Upper lobe of left lung (tissue), 6 donors: ENCODE results near the gene STON2. TPM values are rescaled to one million over a fixed set of nuclear protein-coding genes. Genes with fewer than 3 reads are reported as not detected.

Experiments used
- ATAC-seq, 2 donors: fragments of 200-7000 bp; cut with Tn5 transposase; one replicate each; pipeline ENCODE4 v1.9.1; 2022; ENCODE audit warnings: mild to moderate bottlenecking in 2 of 2, moderate library complexity in 2 of 2; ENCODE audit not compliant: low FRiP score in 2 of 2
- DNase-seq, 2 donors: peaks; one replicate each; pipeline ENCODE4 v3.0.0-alpha.2; 2019 to 2020
- H3K27ac ChIP-seq, 4 donors: fragments of 200-600 bp; sonication (generic); one replicate each; pipeline ENCODE4 v1.5.1; 2016 to 2019
- H3K27me3 ChIP-seq, 4 donors: fragments of 200-600 bp; sonication (generic); one replicate each; pipeline ENCODE4 v1.5.1; 2017 to 2019
- H3K36me3 ChIP-seq, 4 donors: fragments of 200-600 bp; sonication (generic); one replicate each; pipeline ENCODE4 v1.5.1; 2016 to 2019
- H3K4me1 ChIP-seq, 4 donors: fragments of 200-600 bp; sonication (generic); one replicate each; pipeline ENCODE4 v1.5.1; 2018 to 2019
- H3K4me3 ChIP-seq, 4 donors: fragments of 200-600 bp; sonication (generic); one replicate each; pipeline ENCODE4 v1.5.1; 2017 to 2019; ENCODE audit warnings: mild to moderate bottlenecking in 2 of 4, moderate library complexity in 1 of 4
- H3K9me3 ChIP-seq, 4 donors: fragments of 200-600 bp; sonication (generic); one replicate each; pipeline ENCODE4 v1.5.1; 2018 to 2019
- CTCF ChIP-seq, 6 experiments: fragments of 450-650 bp in 4 of 6; fragments of 200-600 bp in 2 of 6; sonication (generic) in 2 of 6; IDR thresholded peaks; one replicate each; pipeline ENCODE4 v1.5.1; 2016 to 2019; ENCODE audit warnings: antibody characterized with exemption in 6 of 6
- EP300 ChIP-seq, 4 donors: sonication (generic); formaldehyde crosslinking; IDR thresholded peaks; one replicate each; pipeline ENCODE4 v1.5.1; 2017; ENCODE audit warnings: antibody characterized with exemption in 4 of 4, control low read depth in 2 of 4
- POLR2A ChIP-seq, 4 donors: fragments of 450-650 bp; IDR thresholded peaks; one replicate each; pipeline ENCODE4 v1.5.1; 2016 to 2017; ENCODE audit warnings: antibody characterized with exemption in 4 of 4, mild to moderate bottlenecking in 2 of 4
- POLR2AphosphoS5 ChIP-seq, 2 donors: sonication (generic); formaldehyde crosslinking; IDR thresholded peaks; one replicate each; pipeline ENCODE4 v1.5.1; 2017; ENCODE audit warnings: antibody characterized with exemption in 2 of 2
- WGBS, 2 donors: methylation state at CpG; one replicate each; pipeline ENCODE4 v1.1.5; 2017 to 2018; 5-methylcytosine and 5-hydroxymethylcytosine counted together
- total RNA-seq, 6 donors: library from RNA; depleted of rRNA in 4 of 6; stranded (reverse); fragments of >200 nt in 4 of 6; gene quantifications; one replicate each; pipeline versions ENCODE4 v1.1.0 to v1.2.1, GENCODE V29; 2016 to 2021
- donor health status: DM: no; HTN: no; CAD: no; lungs with moderate emphysema.
- donor health status: DM: no; HTN: yes; CAD: no; lungs with severe emphysema.

The STON2 gene
- total RNA-seq, 6 donors from 2014 or later, result 22.3 to 34.8 (median 26.7) TPM

- Histone ChIP-seq H3K4me1 (peaks cover 0 to 13% (median 8%) of the 10 kb centered on the region in 4 donors), H3K36me3 (no peaks in the 10 kb centered on the region), H3K9me3 (no peaks in the 10 kb centered on the region), H3K4me3 (no peak overlapping the region), H3K27me3 (no peaks in the 10 kb centered on the region), H3K27ac (peak overlapping the region in 3 of 4 donors; percentile 7 to 58 (median 39))
- ATAC-seq (peak in 1 of 2 donors; percentile 35), DNase-seq (no peak)
- TF ChIP-seq EP300 (IDR thresholded peaks at IDR 0.05) (no peak), CTCF (IDR thresholded peaks at IDR 0.05) (no peak), POLR2AphosphoS5 (IDR thresholded peaks at IDR 0.05) (no peak), POLR2A (IDR thresholded peaks at IDR 0.05) (no peak)
- 85 to 88% methylated on average over 8 to 9 of the region's 9 CpGs for WGBS, 2 donors
Measured at GRCh38 chr14:81446279-81447007, 46.3 kb upstream of the STON2 start.

GRCh38 chr14:81441626-81442134, 41.6 kb upstream of the STON2 start:
- DNase-seq (no peak), ATAC-seq (no peak)
- H3K4me1 ChIP-seq, result peaks cover 3 to 5% (median 4%) of the 10 kb centered on the region in 4 donors
- TF ChIP-seq POLR2AphosphoS5 (IDR thresholded peaks at IDR 0.05) (no peak), EP300 (IDR thresholded peaks at IDR 0.05) (no peak), CTCF (IDR thresholded peaks at IDR 0.05) (no peak), POLR2A (IDR thresholded peaks at IDR 0.05) (no peak)
- no peaks in the 10 kb centered on the region for H3K27me3 ChIP-seq
- no peaks in the 10 kb centered on the region for H3K36me3 ChIP-seq
- 72 to 74% methylated on average over 5 of the region's 5 CpGs for WGBS, 2 donors
- no peak overlapping the region for H3K4me3 ChIP-seq
- H3K27ac ChIP-seq, result no peak overlapping the region
- no peaks in the 10 kb centered on the region for H3K9me3 ChIP-seq

- Histone ChIP-seq H3K27me3 (peaks cover 0 to 10% (median 4%) of the 10 kb centered on the region in 4 donors), H3K9me3 (no peaks in the 10 kb centered on the region), H3K4me3 (no peak overlapping the region), H3K36me3 (no peaks in the 10 kb centered on the region), H3K4me1 (peaks cover 13 to 21% (median 18%) of the 10 kb centered on the region in 4 donors), H3K27ac (no peak overlapping the region)
- ATAC-seq (no peak), DNase-seq (no peak)
- 76 to 86% methylated on average over 3 of the region's 3 CpGs for WGBS, 2 donors
- no peak for TF ChIP-seq POLR2A (IDR thresholded peaks at IDR 0.05)
- no peak for TF ChIP-seq EP300 (IDR thresholded peaks at IDR 0.05)
- TF ChIP-seq CTCF (IDR thresholded peaks at IDR 0.05), result no peak
- TF ChIP-seq POLR2AphosphoS5 (IDR thresholded peaks at IDR 0.05), result no peak
Measured at GRCh38 chr14:81440041-81440440, 39.9 kb upstream of the STON2 start.

- H3K9me3 ChIP-seq, result no peaks in the 10 kb centered on the region
- peaks cover 0 to 10% (median 4%) of the 10 kb centered on the region in 4 donors for H3K27me3 ChIP-seq
- DNase-seq, result no peak
- H3K27ac ChIP-seq, result no peak overlapping the region
- H3K4me3 ChIP-seq, result no peak overlapping the region
- H3K4me1 ChIP-seq, result peaks cover 14 to 21% (median 18%) of the 10 kb centered on the region in 4 donors
- H3K36me3 ChIP-seq, result no peaks in the 10 kb centered on the region
- TF ChIP-seq POLR2AphosphoS5 (IDR thresholded peaks at IDR 0.05) (no peak), EP300 (IDR thresholded peaks at IDR 0.05) (no peak), CTCF (IDR thresholded peaks at IDR 0.05) (no peak), POLR2A (IDR thresholded peaks at IDR 0.05) (no peak)
- no peak for ATAC-seq
- 52 to 54% methylated on average over 4 of the region's 4 CpGs for WGBS, 2 donors
Measured at GRCh38 chr14:81437244-81437643, 37.1 kb upstream of the STON2 start.
